A549 (cell line): Measurements from ENCODE around the gene ASNS. TPM values are rescaled to one million over a fixed set of nuclear protein-coding genes. Genes with fewer than 3 reads are reported as not detected.

Source experiments
- ATAC-seq, 2 experiments: fragments of 200-7000 bp in 1 of 2; fragments of >200 bp in 1 of 2; cut with Nextera tagmentation in 1 of 2; cut with Tn5 transposase in 1 of 2; 3 replicates each; pipeline versions ENCODE4 v1.8.0 to v1.9.1; 2018 to 2020; ENCODE audit warnings: mild to moderate bottlenecking in 1 of 2, moderate library complexity in 1 of 2
- CTCF ChIA-PET: fragments of 300-600 bp; sonication (Branson Sonifier 250); formaldehyde crosslinking; extraction: SDS; loops from one replicate; lab custom pipeline; 2021; ENCODE audit warnings: antibody characterized with exemption, inconsistent platforms; lab: Yijun Ruan, JAX
- POLR2A ChIA-PET: fragments of 350-600 bp; formaldehyde crosslinking; extraction: SDS; loops from one replicate; lab custom pipeline; 2021; ENCODE audit warnings: antibody characterized with exemption, inconsistent platforms; lab: Yijun Ruan, JAX
- DNase-seq, 2 experiments: peaks; one replicate each; pipeline versions ENCODE4 v3.0.0 to v3.0.0-alpha.2; 2011 to 2016; ENCODE audit warnings: low read depth in 1 of 2, low spot score in 1 of 2
- FAIRE-seq: peaks from 2 replicates; lab custom pipeline; 2011; peaks lifted over from hg19 to GRCh38; lab: Jason Lieb, UNC
- H3K27ac ChIP-seq, 2 experiments: fragments of >200 bp; sonication (Bioruptor Twin); formaldehyde crosslinking; 3 replicates each; pipeline ENCODE4 v1.5.1; 2016 to 2017
- H3K4me1 ChIP-seq: fragments of >200 bp; sonication (Bioruptor Twin); formaldehyde crosslinking; 3 replicates; pipeline ENCODE4 v1.6.1; 2016
- H3K4me2 ChIP-seq: fragments of >200 bp; sonication (Bioruptor Twin); formaldehyde crosslinking; 3 replicates; pipeline ENCODE4 v1.6.1; 2016
- H3K4me3 ChIP-seq: fragments of >200 bp; sonication (Bioruptor Twin); formaldehyde crosslinking; 3 replicates; pipeline ENCODE4 v1.5.1; 2016
- H3K9me3 ChIP-seq: fragments of >200 bp; sonication (Bioruptor Twin); formaldehyde crosslinking; 3 replicates; pipeline ENCODE4 v1.6.1; 2016
- ATOH8 ChIP-seq: fragments of 250-450 bp; sonication (Bioruptor Pico); IDR thresholded peaks from 2 replicates; pipeline ENCODE4 v1.5.0; 2020; ENCODE audit warnings: low read depth, mild to moderate bottlenecking, moderate library complexity
- BHLHE40 ChIP-seq: IDR thresholded peaks from 2 replicates; pipeline ENCODE4 v1.6.1; 2012; ENCODE audit warnings: low read depth, low read length, inconsistent platforms
- CBX2 ChIP-seq: fragments of 200-600 bp; sonication (generic); IDR thresholded peaks from 2 replicates; pipeline ENCODE4 v1.6.1; 2016; ENCODE audit warnings: low read depth, mild to moderate bottlenecking, borderline replicate concordance
- HDAC2 ChIP-seq: fragments of 200-600 bp; sonication (generic); IDR thresholded peaks from 2 replicates; pipeline ENCODE4 v1.6.1; 2016
- HEYL ChIP-seq: fragments of 250-450 bp; sonication (Bioruptor Pico); IDR thresholded peaks from 2 replicates; pipeline ENCODE4 v1.8.0; 2021; ENCODE audit warnings: mild to moderate bottlenecking, moderate library complexity
- HOXB5 ChIP-seq: fragments of 250-450 bp; sonication (Bioruptor Pico); IDR thresholded peaks from 2 replicates; pipeline ENCODE4 v1.5.0; 2020; ENCODE audit warnings: mild to moderate bottlenecking, moderate library complexity
- JUNB ChIP-seq: fragments of >200 bp; sonication (Bioruptor Twin); formaldehyde crosslinking; IDR thresholded peaks from 2 replicates; pipeline ENCODE4 v1.6.1; 2016
- KDM5A ChIP-seq: fragments of 200-600 bp; sonication (generic); IDR thresholded peaks from 2 replicates; pipeline ENCODE4 v1.6.1; 2016; ENCODE audit warnings: antibody characterized with exemption, mild to moderate bottlenecking
- MAFK ChIP-seq: fragments of 450-650 bp; IDR thresholded peaks from 2 replicates; pipeline ENCODE4 v1.6.1; 2014; ENCODE audit not compliant: partially characterized antibody
- MAZ ChIP-seq: fragments of 150-350 bp; IDR thresholded peaks from 2 replicates; pipeline ENCODE4 v1.6.1; 2014; ENCODE audit warnings: antibody characterized with exemption, low read depth, low read length, borderline replicate concordance
- MYC ChIP-seq: IDR thresholded peaks from 2 replicates; pipeline ENCODE4 v1.6.1; 2012; ENCODE audit warnings: mild to moderate bottlenecking, inconsistent platforms, low read length, improper control_type of control experiment, borderline replicate concordance
- NFE2L2 ChIP-seq: fragments of 150-350 bp; conservative IDR thresholded peaks from 2 replicates; pipeline ENCODE4 v1.6.1; 2014; ENCODE audit warnings: low read length
- RARB ChIP-seq: fragments of 250-450 bp; sonication (Bioruptor Pico); IDR thresholded peaks from 2 replicates; pipeline ENCODE4 v1.8.0; 2021; ENCODE audit warnings: mild to moderate bottlenecking, moderate library complexity
- RCOR1 ChIP-seq: fragments of 150-350 bp; IDR thresholded peaks from 2 replicates; pipeline ENCODE4 v1.6.1; 2014; ENCODE audit warnings: antibody characterized with exemption, low read length, low read depth
- RFX5 ChIP-seq: fragments of 450-650 bp; IDR thresholded peaks from 2 replicates; pipeline ENCODE4 v1.7.1; 2014; ENCODE audit warnings: antibody characterized with exemption, mild to moderate bottlenecking, moderate library complexity
- SMC3 ChIP-seq: fragments of >200 bp; sonication (Bioruptor Twin); formaldehyde crosslinking; IDR thresholded peaks from 3 replicates; pipeline ENCODE4 v1.6.1; 2018; ENCODE audit warnings: inconsistent platforms
- SREBF2 ChIP-seq: fragments of 450-650 bp; IDR thresholded peaks from 2 replicates; pipeline ENCODE4 v1.6.1; 2014; ENCODE audit warnings: mild to moderate bottlenecking, moderate library complexity
- TFCP2L1 ChIP-seq: fragments of 250-450 bp; sonication (Bioruptor Pico); IDR thresholded peaks from 2 replicates; pipeline ENCODE4 v1.5.0; 2021; ENCODE audit warnings: mild to moderate bottlenecking
- ZFP36 ChIP-seq: fragments of 450-650 bp; IDR thresholded peaks from 2 replicates; pipeline ENCODE4 v1.6.1; 2014; ENCODE audit warnings: borderline replicate concordance; ENCODE audit not compliant: partially characterized antibody
- WGBS: methylation state at CpG from one replicate; pipeline ENCODE4 v1.1.6; 2017; ENCODE audit errors: missing lambda C conversion rate; 5-methylcytosine and 5-hydroxymethylcytosine counted together
- polyA plus RNA-seq, 4 experiments: library from polyadenylated mRNA; depleted of rRNA in 3 of 4; stranded (reverse); fragments of >200 nt; fragmentation: RNase III in 1 of 4; extraction: RNeasy Plus Mini Kit Qiagen cat#74134 plus additional on column Dnase treatment in 1 of 4; gene quantifications; 2 replicates in 3 of 4; 3 replicates in 1 of 4; pipeline ENCODE4 v1.2.3, GENCODE V29; 2011 to 2017
- TF ChIP-seq, protein P1 (sequence below): IDR thresholded peaks from 2 replicates; pipeline ENCODE4 v1.6.1; 2012
- TF ChIP-seq, protein P2 (sequence below): IDR thresholded peaks from 2 replicates; pipeline ENCODE4 v1.6.1; 2012; ENCODE audit warnings: low read depth, borderline replicate concordance
- TF ChIP-seq, protein P3 (sequence below): fragments of 150-350 bp; IDR thresholded peaks from 2 replicates; pipeline ENCODE4 v1.6.1; 2014; ENCODE audit warnings: low read depth, mild to moderate bottlenecking, low read length

Gene ASNS
- polyA plus RNA-seq, 2 of the 4 experiments (the other 2 are of a cell fraction) = 55.9 to 98.7 TPM

GRCh38 chr7:97871659-97872024 is 566 bp downstream of the ASNS start:
- 2% methylated on average over 20 of the region's 21 CpGs for WGBS
- Histone ChIP-seq H3K4me2 (peak overlapping the region; percentile 86), H3K9me3 (no peaks in the 10 kb centered on the region), H3K4me3 (peak overlapping the region; percentile 81), H3K4me1 (peaks cover 18% of the 10 kb centered on the region; the same call in 2 of the 3 replicates), H3K27ac (peak overlapping the region; percentile 93 to 96)
- TF ChIP-seq TFCP2L1 (CRISPR knock-in tag) = no peak
- no peak for TF ChIP-seq HEYL (CRISPR knock-in tag)
- TF ChIP-seq NFE2L2 = no peak
- TF ChIP-seq ATOH8 (CRISPR knock-in tag) = no peak
- TF ChIP-seq HDAC2 = no peak
- TF ChIP-seq RFX5 = no peak
- no peak for TF ChIP-seq SREBF2
- TF ChIP-seq KDM5A = no peak
- TF ChIP-seq MAZ = no peak
- TF ChIP-seq, protein P1, sequence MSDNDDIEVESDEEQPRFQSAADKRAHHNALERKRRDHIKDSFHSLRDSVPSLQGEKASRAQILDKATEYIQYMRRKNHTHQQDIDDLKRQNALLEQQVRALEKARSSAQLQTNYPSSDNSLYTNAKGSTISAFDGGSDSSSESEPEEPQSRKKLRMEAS = no peak
- TF ChIP-seq, protein P2, sequence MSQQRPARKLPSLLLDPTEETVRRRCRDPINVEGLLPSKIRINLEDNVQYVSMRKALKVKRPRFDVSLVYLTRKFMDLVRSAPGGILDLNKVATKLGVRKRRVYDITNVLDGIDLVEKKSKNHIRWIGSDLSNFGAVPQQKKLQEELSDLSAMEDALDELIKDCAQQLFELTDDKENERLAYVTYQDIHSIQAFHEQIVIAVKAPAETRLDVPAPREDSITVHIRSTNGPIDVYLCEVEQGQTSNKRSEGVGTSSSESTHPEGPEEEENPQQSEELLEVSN = no peak
- no peak for TF ChIP-seq RARB (CRISPR knock-in tag)
- ATAC-seq (peak; percentile 54), FAIRE-seq (no peak), DNase-seq (no peak)
- POLR2A ChIA-PET = interaction anchor here (0.6 to 2.0 kb wide), 4 partner anchors 8 to 754 kb away, joined by 3 to 22 read pairs (median 8); partner anchors contain the start of gene SDHAF3
- CTCF ChIA-PET = interaction anchor here (0.6 to 1.5 kb wide), 6 partner anchors 14 to 143 kb away, joined by 3 to 4 read pairs (median 3); no protein-coding TSS in a partner anchor

- Histone ChIP-seq H3K4me3 (no peak overlapping the region), H3K4me2 (no peak overlapping the region), H3K9me3 (no peaks in the 10 kb centered on the region), H3K27ac (no peak overlapping the region), H3K4me1 (peaks cover 18% of the 10 kb centered on the region; the same call in 2 of the 3 replicates)
- DNase-seq (no peak), FAIRE-seq (no peak), ATAC-seq (no peak)
- TF ChIP-seq BHLHE40 (no peak), RCOR1 (no peak), HOXB5 (CRISPR knock-in tag) (no peak), ZFP36 (no peak), CBX2 (no peak), MAFK (no peak), MYC (no peak), TFCP2L1 (CRISPR knock-in tag) (no peak), NFE2L2 (no peak), SMC3 (no peak), HDAC2 (no peak), JUNB (no peak)
- TF ChIP-seq, protein P3, sequence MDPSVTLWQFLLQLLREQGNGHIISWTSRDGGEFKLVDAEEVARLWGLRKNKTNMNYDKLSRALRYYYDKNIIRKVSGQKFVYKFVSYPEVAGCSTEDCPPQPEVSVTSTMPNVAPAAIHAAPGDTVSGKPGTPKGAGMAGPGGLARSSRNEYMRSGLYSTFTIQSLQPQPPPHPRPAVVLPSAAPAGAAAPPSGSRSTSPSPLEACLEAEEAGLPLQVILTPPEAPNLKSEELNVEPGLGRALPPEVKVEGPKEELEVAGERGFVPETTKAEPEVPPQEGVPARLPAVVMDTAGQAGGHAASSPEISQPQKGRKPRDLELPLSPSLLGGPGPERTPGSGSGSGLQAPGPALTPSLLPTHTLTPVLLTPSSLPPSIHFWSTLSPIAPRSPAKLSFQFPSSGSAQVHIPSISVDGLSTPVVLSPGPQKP = no peak
- TF ChIP-seq, protein P2 = no peak
- 83% methylated on average over 10 of the region's 10 CpGs for WGBS
- ChIA-PET CTCF (interaction anchor here (0.9 kb wide), 1 partner anchor 144 kb away, joined by 3 read pairs; no protein-coding TSS in a partner anchor), POLR2A (no interaction called here)
These were observed 3.4 kb downstream of the ASNS start for GRCh38 chr7:97868788-97869187.
